NCI-H2171 (cell line): ENCODE results near the gene TOGARAM1.

Experiments used
- DNase-seq: peaks from one replicate; lab custom pipeline; 2025; lab: John Stamatoyannopoulos, UW

Gene TOGARAM1

DNA sequence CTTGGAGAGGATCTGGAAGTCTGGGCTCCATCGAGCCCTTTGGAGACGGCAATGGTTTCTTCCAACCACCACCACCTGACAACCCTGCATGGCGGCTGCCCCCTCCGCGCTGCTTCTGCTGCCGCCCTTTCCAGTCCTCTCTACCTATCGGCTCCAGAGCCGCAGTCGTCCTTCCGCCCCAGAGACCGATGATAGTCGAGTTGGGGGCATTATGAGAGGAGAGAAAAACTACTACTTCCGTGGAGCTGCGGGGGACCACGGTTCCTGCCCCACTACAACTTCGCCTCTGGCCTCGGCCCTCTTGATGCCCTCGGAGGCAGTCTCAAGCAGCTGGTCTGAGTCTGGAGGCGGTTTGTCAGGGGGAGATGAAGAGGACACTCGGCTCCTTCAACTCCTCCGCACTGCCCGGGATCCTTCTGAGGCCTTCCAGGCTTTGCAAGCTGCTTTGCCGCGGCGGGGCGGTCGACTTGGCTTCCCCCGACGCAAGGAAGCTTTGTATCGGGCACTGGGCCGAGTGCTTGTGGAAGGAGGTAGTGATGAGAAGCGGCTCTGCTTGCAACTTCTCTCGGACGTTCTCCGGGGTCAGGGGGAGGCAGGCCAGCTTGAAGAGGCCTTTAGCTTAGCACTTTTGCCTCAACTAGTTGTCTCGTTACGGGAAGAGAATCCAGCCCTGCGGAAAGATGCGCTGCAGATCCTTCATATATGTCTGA, 499 bp downstream of the TOGARAM1 start:
- DNase-seq, result peak; percentile 70

GRCh38 chr14:44963044-44963528, 1.1 kb downstream of the TOGARAM1 start:
- no peak for DNase-seq

DNA sequence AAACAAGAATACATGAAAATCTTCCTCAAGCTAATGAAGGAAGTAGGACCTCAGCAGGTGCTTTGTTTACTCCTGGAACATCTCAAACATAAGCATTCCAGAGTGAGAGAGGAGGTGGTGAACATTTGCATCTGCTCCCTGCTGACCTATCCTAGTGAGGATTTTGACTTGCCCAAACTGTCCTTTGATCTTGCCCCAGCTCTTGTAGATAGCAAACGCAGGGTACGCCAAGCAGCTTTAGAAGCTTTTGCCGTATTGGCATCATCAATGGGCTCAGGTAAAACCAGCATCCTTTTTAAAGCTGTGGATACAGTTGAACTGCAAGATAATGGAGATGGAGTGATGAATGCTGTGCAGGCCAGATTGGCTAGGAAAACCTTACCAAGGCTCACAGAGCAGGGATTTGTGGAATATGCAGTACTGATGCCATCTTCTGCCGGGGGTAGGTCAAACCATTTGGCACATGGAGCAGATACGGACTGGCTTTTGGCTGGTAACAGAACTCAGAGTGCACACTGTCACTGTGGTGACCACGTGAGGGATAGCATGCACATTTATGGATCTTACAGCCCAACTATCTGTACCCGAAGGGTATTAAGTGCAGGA, 1.9 kb downstream of the TOGARAM1 start:
- DNase-seq, result no peak

GRCh38 chr14:44966601-44967336, 4.8 kb downstream of the TOGARAM1 start:
- peak; percentile 16 for DNase-seq

GRCh38 chr14:44968714-44969113, 6.7 kb downstream of the TOGARAM1 start:
- DNase-seq, result no peak

- no peak for DNase-seq
Observed at GRCh38 chr14:44970907-44971306, 8.9 kb downstream of the TOGARAM1 start.

GRCh38 chr14:44971459-44971858, 9.5 kb downstream of the TOGARAM1 start:
- no peak for DNase-seq

DNA sequence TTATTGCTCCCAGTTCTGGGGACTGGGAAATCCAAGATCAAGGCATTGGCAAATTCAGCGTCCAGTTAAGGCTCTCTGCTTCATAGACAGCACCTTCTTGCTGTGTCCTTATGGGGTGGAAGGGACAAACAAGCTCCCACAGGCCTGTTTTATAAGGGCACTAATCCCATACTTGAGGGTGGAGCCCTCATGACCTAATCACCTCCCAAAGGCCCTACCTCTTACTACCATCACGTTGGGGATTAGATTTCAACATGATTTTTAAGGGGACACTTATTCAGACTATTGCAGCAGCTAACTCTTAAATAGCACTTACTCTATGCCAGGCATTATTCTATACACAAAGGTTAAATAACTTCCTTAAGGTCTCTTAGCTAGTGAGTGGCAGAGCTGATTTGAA, 17.3 kb downstream of the TOGARAM1 start:
- DNase-seq, result no peak

DNA sequence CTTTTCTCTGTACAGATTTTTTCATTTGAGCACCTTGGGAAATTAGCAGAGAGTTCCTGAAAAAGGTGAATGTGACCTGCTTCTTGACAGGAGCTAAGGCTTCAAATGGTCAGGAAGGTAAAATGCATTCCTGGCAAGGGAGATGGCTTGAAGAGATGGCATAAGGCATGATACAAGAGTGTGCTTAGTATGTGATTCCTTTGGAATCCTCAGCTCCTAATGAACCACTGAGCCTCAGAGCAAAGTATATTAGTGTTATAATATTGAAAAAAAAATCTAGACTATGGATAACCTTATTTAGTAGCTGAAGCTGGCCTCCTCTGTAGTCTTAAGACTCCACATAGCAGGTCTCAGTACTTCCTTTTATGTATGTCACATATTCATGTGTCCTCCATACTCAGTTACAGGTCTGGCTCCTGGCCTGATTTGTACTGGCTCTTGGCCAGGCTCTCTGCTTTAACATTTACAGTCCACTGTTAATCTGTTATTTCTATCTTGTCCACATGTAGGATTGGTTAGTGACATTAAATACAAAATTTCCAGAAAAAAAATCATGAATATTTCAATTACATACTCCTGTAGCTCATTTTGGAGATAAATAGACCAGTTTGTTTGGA, 17.9 kb downstream of the TOGARAM1 start:
- no peak for DNase-seq

DNA sequence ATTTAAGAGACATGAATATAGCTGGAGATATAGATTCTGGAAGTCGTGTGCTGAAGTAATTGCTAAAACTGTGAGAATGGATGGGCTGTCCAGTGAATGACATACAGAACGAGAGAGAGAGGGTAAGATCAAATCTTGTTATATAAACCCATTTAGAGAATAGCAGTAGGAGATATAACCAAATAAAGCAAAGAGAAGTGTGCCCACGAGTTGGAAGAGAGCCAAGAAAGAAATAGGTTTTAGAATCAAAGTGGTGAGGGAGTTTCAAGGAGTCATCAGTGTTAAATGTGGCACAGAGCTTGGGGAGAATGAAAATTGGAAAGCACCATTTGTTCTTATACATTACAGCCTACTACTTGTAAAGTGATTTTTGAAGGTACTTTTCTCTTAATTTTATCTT, 19.2 kb downstream of the TOGARAM1 start:
- DNase-seq, result no peak

GRCh38 chr14:44982594-44982993, 20.6 kb downstream of the TOGARAM1 start:
- DNase-seq, result no peak

- peak; percentile 84 for DNase-seq
Observed at GRCh38 chr14:44988694-44989093, 26.7 kb downstream of the TOGARAM1 start.

GRCh38 chr14:44989497-44990440, 27.8 kb downstream of the TOGARAM1 start:
- DNase-seq, result no peak

GRCh38 chr14:44990533-44990932, 28.5 kb downstream of the TOGARAM1 start:
- DNase-seq, result no peak

- DNase-seq, result no peak
Observed at GRCh38 chr14:44995196-44995595, 33.2 kb downstream of the TOGARAM1 start.

- DNase-seq, result no peak
Observed at GRCh38 chr14:44995770-44996294, 33.8 kb downstream of the TOGARAM1 start.

DNA sequence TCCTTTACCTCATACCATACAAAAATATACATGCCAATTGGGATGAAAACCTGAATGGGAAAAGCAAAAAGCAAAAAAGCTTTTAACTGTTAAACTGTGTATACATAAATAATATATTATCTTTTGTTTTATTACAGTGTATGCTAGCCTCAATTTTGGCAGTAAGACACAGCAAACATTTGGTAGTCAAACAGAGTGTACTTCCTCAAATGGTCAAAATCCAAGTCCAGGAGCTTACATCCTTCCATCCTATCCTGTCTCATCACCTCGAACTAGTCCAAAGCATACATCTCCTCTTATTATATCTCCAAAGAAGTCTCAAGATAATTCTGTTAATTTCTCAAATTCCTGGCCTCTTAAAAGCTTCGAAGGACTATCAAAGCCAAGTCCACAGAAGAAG, 41.9 kb downstream of the TOGARAM1 start:
- no peak for DNase-seq

GRCh38 chr14:45015133-45015532, 53.1 kb downstream of the TOGARAM1 start:
- no peak for DNase-seq

DNA sequence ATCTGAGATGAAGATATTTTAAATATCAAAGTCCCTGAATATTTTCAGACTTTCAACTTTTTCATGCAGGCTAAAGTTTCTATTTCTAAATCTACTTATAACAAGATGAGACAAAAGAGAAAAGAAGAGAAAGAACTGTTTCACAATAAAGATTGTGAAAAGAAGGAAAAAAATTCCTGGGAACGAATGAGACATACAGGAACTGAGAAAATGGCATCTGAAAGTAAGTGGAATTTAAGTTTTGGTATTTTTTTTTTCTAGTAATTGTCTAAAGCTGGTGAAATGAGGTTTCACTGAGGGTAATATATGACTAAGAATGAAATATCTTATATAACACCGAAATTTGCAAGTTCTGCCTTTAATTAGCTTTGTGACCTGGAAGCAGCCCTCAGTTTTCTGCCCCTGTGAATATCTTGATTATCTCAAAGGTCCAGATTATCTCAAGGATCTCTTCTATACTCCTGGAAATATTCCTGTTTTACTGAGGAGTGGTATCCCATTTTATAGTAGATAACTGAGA, 66.2 kb downstream of the TOGARAM1 start:
- DNase-seq, result no peak

- no peak for DNase-seq
Observed at GRCh38 chr14:45034730-45035129, 72.7 kb downstream of the TOGARAM1 start.

DNA sequence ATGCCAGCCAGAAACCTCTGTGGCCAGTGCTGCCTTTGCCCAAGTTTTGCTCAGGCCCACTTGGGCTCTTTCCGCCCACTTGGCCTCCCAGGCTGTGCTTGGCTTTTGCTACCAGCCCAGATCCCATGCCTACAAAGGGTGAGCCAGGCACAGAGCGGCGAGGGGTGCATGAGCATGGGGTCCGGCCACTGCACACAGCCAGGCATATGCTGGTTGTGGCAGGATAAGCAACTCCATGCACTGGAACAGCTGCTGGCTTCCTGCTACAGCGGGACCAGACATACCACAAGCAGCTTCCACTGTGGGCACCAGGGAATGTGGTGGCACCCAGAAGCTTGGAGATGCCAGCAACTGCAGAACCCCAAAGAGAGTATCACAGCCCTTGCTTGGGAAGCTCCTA, 76.3 kb downstream of the TOGARAM1 start:
- no peak for DNase-seq
